Stimulated activated CD8-positive, alpha-beta memory T cell treated with anti-CD3 and anti-CD28 coated beads, Interleukin-15, amount 100 ng/mL, for 24 hours (primary cell): ENCODE results near the gene NLRC4.
"Not testable (repeated sequence)": the region's sequence is repeated elsewhere in the genome, so short reads cannot be mapped to it uniquely, and the experiment has no call there.

ENCODE experiments used
- DNase-seq: peaks from one replicate; pipeline ENCODE4 v3.0.0-alpha.2; 2020; ENCODE audit warnings: low read depth

The NLRC4 gene

GRCh38 chr2:32242331-32242730, 22.4 kb downstream of the NLRC4 start:
- no peak for DNase-seq

GRCh38 chr2:32237996-32238395, 26.7 kb downstream of the NLRC4 start:
- no peak for DNase-seq

GRCh38 chr2:32237488-32237887, 27.2 kb downstream of the NLRC4 start:
- DNase-seq: no peak

- no peak for DNase-seq
Measured at GRCh38 chr2:32235315-32235714, 29.4 kb downstream of the NLRC4 start.

- DNase-seq: no peak
Measured at GRCh38 chr2:32231959-32232358, 32.7 kb downstream of the NLRC4 start.

- DNase-seq: no peak
Measured at GRCh38 chr2:32229635-32230034, 35.1 kb downstream of the NLRC4 start.

GRCh38 chr2:32228181-32228580, 36.5 kb downstream of the NLRC4 start:
- DNase-seq: no peak

- no peak for DNase-seq
Measured at GRCh38 chr2:32227492-32227891, 37.2 kb downstream of the NLRC4 start.

GRCh38 chr2:32222966-32223365, 41.7 kb downstream of the NLRC4 start:
- no peak for DNase-seq

- DNase-seq: no peak
Measured at GRCh38 chr2:32220445-32220844, 44.2 kb downstream of the NLRC4 start.

GRCh38 chr2:32212295-32212694, 52.4 kb downstream of the NLRC4 start:
- DNase-seq: no peak

GRCh38 chr2:32210767-32211408, 53.8 kb downstream of the NLRC4 start:
- DNase-seq: no peak

- DNase-seq: not testable (repeated sequence)
Measured at GRCh38 chr2:32203428-32203827, 61.3 kb downstream of the NLRC4 start.

- DNase-seq: no peak
Measured at GRCh38 chr2:32200814-32201213, 63.9 kb downstream of the NLRC4 start.

GRCh38 chr2:32192418-32192817, 72.3 kb downstream of the NLRC4 start:
- no peak for DNase-seq

- DNase-seq: no peak
Measured at GRCh38 chr2:32189011-32189410, 75.7 kb downstream of the NLRC4 start.

- no peak for DNase-seq
Measured at GRCh38 chr2:32182667-32183066, 82.0 kb downstream of the NLRC4 start.
